ENCODE measurements around the gene MFN2.

Gene MFN2

DNA sequence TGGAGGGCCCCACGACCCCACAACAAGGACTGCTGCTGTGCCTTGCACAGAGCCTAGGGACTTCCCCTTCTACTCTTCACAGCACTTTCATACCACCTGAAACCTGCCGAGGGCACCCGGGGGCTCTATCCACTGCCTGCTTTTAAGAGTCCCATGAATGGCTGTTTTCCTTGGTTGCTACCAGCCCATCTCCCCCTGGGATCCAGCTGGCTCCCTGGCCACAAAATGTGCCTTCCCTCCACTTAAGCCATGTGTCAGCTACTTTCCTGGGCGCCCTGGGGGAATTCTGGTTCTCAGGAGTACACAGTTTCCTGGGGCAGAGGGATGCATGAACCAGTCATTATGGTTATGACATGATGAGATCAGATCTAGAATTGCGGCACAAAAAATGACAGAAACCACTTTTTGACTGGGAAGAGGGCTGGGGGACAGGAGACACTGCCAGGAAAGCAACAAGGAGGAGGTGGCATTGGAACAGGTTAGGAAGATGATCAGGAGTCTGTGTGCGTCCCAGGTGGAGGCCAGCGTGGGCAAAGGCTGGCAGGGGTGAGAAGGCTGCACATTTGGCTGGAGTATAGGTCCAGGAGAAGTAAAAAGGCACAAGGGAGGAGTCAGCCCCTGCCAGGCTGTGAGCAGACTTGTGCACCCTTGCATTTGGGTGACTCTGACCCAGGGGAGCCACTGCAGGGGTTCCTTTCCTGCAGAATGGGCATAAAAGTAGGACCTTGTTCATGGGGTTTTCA is 79.6 kb downstream of the MFN2 start:
- H3K27ac ChIP-seq (ENCODE audit: low read depth, low read length, poor library complexity, severe bottlenecking), result no peak overlapping the region

DNA sequence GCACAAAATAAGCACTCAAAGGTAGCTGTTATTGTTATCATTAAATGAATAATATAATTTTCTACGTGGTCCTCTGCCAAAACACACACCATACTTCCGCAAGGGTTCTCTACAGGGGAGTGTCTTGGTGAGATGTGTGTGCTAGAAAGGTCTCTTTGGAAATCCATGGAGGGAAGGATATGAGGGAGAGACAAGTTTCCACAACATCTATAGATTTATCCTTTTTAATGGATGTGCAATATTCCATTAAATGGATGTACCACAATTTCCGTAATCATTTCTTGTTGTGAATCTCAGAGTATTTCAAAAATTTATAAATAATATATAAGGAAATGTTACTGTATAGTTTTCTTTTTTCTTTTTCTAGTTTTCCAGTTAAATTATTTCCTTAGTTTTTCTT is 80.3 kb downstream of the MFN2 start:
- Histone ChIP-seq H3K79me2 (ENCODE audit: insufficient read depth, low read length) (no peaks in the 10 kb centered on the region), H3K9me2 (ENCODE audit: low read depth, low read length) (no peaks in the 10 kb centered on the region), H3K27me3 (ENCODE audit: insufficient read depth, low read length) (no peaks in the 10 kb centered on the region; the same call in 1 of the 2 replicates), H3K4me1 (ENCODE audit: insufficient read depth, low read length, severe bottlenecking) (no peaks in the 10 kb centered on the region), H3K4me2 (ENCODE audit: low read length) (no peak overlapping the region), H3K9me3 (ENCODE audit: low read length) (no peaks in the 10 kb centered on the region), H3K36me3 (ENCODE audit: insufficient read depth, low read length) (no peaks in the 10 kb centered on the region), H3F3A (ENCODE audit: insufficient read depth, low read length) (no peaks in the 10 kb centered on the region), H3K9ac (ENCODE audit: low read length) (no peak overlapping the region), H2AFZ (ENCODE audit: low read length) (no peak overlapping the region), H3K4me3 (ENCODE audit: low read depth, low read length, poor library complexity, severe bottlenecking) (no peak overlapping the region), H3K27ac (ENCODE audit: low read depth, low read length, poor library complexity, severe bottlenecking) (no peak overlapping the region), H4K20me1 (ENCODE audit: insufficient read depth, low read length) (no peaks in the 10 kb centered on the region)
- TF ChIP-seq EZH2 (IDR thresholded peaks at IDR 0.05; ENCODE audit: borderline replicate concordance, low read length), result no peak
- TF ChIP-seq, protein P1, sequence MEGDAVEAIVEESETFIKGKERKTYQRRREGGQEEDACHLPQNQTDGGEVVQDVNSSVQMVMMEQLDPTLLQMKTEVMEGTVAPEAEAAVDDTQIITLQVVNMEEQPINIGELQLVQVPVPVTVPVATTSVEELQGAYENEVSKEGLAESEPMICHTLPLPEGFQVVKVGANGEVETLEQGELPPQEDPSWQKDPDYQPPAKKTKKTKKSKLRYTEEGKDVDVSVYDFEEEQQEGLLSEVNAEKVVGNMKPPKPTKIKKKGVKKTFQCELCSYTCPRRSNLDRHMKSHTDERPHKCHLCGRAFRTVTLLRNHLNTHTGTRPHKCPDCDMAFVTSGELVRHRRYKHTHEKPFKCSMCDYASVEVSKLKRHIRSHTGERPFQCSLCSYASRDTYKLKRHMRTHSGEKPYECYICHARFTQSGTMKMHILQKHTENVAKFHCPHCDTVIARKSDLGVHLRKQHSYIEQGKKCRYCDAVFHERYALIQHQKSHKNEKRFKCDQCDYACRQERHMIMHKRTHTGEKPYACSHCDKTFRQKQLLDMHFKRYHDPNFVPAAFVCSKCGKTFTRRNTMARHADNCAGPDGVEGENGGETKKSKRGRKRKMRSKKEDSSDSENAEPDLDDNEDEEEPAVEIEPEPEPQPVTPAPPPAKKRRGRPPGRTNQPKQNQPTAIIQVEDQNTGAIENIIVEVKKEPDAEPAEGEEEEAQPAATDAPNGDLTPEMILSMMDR (IDR thresholded peaks at IDR 0.05; ENCODE audit: low read length), result no peak

More for the DNA sequence above, 79.6 kb downstream of the MFN2 start:
- TF ChIP-seq, protein P1 (IDR thresholded peaks at IDR 0.05; ENCODE audit: low read length), result no peak
- no peak for TF ChIP-seq EZH2 (IDR thresholded peaks at IDR 0.05; ENCODE audit: borderline replicate concordance, low read length)
- Histone ChIP-seq H2AFZ (ENCODE audit: low read length) (no peak overlapping the region), H3F3A (ENCODE audit: insufficient read depth, low read length) (no peaks in the 10 kb centered on the region), H3K36me3 (ENCODE audit: insufficient read depth, low read length) (no peaks in the 10 kb centered on the region), H3K4me1 (ENCODE audit: insufficient read depth, low read length, severe bottlenecking) (no peaks in the 10 kb centered on the region), H3K4me3 (ENCODE audit: low read depth, low read length, poor library complexity, severe bottlenecking) (no peak overlapping the region), H3K4me2 (ENCODE audit: low read length) (no peak overlapping the region), H3K9me2 (ENCODE audit: low read depth, low read length) (no peaks in the 10 kb centered on the region), H3K27me3 (ENCODE audit: insufficient read depth, low read length) (no peaks in the 10 kb centered on the region; the same call in 1 of the 2 replicates), H3K79me2 (ENCODE audit: insufficient read depth, low read length) (no peaks in the 10 kb centered on the region), H3K9ac (ENCODE audit: low read length) (no peak overlapping the region), H3K9me3 (ENCODE audit: low read length) (no peaks in the 10 kb centered on the region), H4K20me1 (ENCODE audit: insufficient read depth, low read length) (no peaks in the 10 kb centered on the region)

Data from OCI-LY1 (cell line).